Head of caudate nucleus (tissue), 42 donors: ENCODE results near the gene PCGF2.
"Not testable (repeated sequence)": the region's sequence is repeated elsewhere in the genome, so short reads cannot be mapped to it uniquely, and the experiment has no call there.

Experiments
- DNase-seq, 42 donors: peaks; one replicate each; pipeline versions ENCODE4 v3.0.0 to v3.0.0-alpha.2; 2020 to 2021; ENCODE audit warnings: mixed read lengths in 7 of 42
- intact Hi-C: fragments of 100-400 bp; cut with DNase I; formaldehyde crosslinking; loops from one replicate; pipeline ENCODE4 v1.15.0; 2022

PCGF2 gene

GRCh38 chr17:38748149-38748891, at the start of gene PCGF2:
Gene PCGF2, minus strand, starts transcription at chr17:38748336. Its CDS starts 7,934 bp downstream, at chr17:38740402.
- peak; percentile 68 to 96 (median 88) for DNase-seq
- intact Hi-C loops, result loop anchor here (5.0 kb wide), 1 partner anchor 49 kb away; the partner anchor contains the start of gene PIP4K2B

GRCh38 chr17:38797828-38798227, 49.7 kb upstream of the PCGF2 start:
- no peak for DNase-seq
- intact Hi-C loops, result loop anchor here (5.0 kb wide), 1 partner anchor 51 kb away; the partner anchor contains the start of gene PCGF2

DNA sequence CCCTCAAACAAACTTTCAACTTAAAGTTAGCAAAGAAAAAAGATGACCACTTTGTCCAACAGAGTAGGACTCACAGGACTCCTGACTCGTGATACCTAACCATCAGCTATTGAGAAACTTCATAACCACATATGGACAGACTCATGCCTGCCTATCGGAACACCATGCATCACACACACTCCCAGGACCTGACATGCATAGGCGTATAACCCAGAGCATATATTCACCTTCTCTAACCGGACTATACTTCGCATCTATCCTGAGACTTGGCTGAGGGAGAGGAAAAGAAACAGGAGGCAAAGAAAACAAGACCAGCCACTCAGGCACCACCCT, 49.0 kb upstream of the PCGF2 start:
- no peak for DNase-seq
- intact Hi-C loops, result loop anchor here (5.0 kb wide), 1 partner anchor 50 kb away; the partner anchor contains the start of gene PCGF2

GRCh38 chr17:38796451-38797157, 48.5 kb upstream of the PCGF2 start:
- no peak for DNase-seq

GRCh38 chr17:38794221-38794620, 46.1 kb upstream of the PCGF2 start:
- DNase-seq, result no peak
- intact Hi-C loops, result no loop called here

More at GRCh38 chr17:38796451-38797157, 48.5 kb upstream of the PCGF2 start:
- intact Hi-C loops, result loop anchor here (5.0 kb wide), 1 partner anchor 49 kb away; the partner anchor contains the start of gene PCGF2

DNA sequence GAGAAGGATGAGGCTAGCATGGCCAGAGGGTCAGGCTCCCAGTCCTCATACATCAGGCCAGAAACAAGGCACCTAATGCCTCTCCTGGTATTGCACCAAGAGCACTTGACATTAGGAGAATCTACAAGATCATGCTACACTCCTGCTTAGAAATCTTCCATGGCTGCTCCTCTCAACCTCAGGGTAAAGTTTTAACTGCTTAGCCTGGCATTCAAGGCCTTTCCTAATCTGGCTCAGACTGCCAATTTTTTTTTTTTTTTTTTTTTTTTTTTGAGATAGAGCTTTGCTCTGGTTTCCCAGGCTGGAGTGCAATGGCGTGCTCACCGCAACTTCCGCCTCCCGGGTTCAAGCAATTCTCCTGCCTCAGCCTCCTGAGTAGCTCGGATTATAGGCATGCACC, 43.0 kb upstream of the PCGF2 start:
- DNase-seq, result no peak
- intact Hi-C loops, result no loop called here

- DNase-seq, intact Hi-C loops: not testable (repeated sequence)
Observed at GRCh38 chr17:38790148-38790707, 42.1 kb upstream of the PCGF2 start.

GRCh38 chr17:38789185-38789584, 41.0 kb upstream of the PCGF2 start:
- intact Hi-C loops, result no loop called here

GRCh38 chr17:38787999-38788398, 39.9 kb upstream of the PCGF2 start:
- intact Hi-C loops, DNase-seq: not testable (repeated sequence)

More at GRCh38 chr17:38789185-38789584, 41.0 kb upstream of the PCGF2 start:
- no peak for DNase-seq

- no peak for DNase-seq
- intact Hi-C loops, result no loop called here
Observed at GRCh38 chr17:38786372-38786771, 38.2 kb upstream of the PCGF2 start.

GRCh38 chr17:38783227-38783626, 35.1 kb upstream of the PCGF2 start:
- intact Hi-C loops, result no loop called here

DNA sequence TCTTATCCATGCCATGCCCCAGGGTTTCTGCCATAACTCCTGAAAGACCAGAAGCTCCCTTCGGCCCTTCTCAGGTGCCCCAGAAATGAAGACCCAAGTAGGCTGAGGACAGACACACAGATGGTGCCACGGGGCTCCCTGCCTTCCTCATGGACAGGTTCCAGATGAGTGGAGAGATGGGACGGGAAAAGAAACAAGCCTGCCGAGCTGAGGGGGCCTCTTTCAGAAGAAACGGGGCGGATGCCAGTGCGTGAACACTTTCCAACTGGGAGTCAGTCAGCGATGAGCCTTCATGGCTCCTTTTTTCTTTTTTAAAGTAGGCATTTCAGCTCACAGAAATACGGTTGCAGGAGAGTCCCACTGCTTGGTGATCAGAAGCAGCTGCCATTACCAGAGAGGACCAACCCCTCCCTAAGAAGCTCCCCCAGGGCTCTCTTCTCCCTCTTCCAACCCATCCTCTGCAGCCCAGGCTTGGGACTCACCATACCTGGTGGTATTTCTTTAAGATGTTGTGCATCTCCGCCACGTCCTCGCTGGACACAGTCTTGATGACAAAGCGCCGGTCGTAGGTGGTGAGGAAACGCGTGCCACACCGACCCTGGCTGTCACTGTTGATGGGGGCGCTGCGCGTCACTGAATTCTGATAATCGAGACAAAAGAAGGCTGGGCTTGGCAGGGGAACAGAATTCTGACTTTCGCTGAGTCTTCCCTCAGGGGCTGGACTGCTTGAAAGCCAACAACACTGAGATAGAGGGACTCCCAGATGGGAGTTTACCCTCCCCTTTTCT, 32.0 kb upstream of the PCGF2 start:
- intact Hi-C loops, result no loop called here
- no peak for DNase-seq

More at GRCh38 chr17:38783227-38783626, 35.1 kb upstream of the PCGF2 start:
- DNase-seq, result no peak

DNA sequence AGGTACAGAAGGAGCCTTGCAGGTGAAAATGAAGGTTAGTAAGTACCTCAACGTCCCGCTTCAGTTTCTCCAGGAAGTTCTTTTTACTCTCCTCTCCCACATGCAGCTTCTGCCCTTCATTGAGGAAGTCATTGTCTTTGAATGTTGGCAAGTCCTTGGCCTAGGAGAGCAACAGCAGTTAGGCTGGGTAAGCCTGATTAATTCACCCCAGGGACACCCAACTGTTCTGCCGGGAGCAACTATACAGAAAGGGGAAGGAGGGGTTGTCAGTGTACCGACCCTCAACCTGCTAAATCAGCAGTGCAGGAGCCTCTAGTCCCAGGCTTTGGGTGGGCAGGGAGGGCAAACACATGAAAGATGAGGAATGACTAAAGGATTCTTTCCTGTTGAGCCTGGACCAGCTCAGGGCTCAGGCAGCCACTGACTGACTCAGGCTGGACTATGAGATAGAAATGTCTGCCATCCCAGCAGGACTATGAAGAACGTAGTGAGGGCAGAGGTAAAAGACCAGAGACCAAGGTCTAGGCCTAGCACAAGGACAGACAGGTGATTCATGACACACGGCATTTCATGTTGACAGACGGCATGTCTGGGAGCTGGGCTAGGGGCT, 29.6 kb upstream of the PCGF2 start:
- intact Hi-C loops, result no loop called here
- no peak for DNase-seq

DNA sequence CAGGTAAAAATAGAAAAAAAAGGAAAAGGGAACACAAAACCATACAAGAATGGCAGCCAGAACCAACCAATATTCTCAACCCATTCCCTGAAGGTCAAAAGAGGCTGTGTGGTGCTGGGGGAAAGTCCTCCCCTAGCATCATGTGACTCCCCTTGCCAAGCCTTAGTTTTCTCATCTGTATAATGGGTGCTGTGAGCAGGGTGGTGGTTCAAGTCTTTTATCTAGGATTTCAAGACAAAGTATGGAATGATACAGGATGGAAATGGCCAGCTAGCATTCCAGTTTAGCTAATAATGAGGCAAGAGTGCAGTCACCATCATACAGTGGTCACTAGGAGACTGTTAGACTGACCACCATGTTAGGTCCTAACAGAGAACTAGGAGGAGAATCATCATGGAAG, 25.1 kb upstream of the PCGF2 start:
- DNase-seq, result no peak
- intact Hi-C loops, result no loop called here

GRCh38 chr17:38768417-38768816, 20.3 kb upstream of the PCGF2 start:
- DNase-seq, result no peak
- intact Hi-C loops, result no loop called here

DNA sequence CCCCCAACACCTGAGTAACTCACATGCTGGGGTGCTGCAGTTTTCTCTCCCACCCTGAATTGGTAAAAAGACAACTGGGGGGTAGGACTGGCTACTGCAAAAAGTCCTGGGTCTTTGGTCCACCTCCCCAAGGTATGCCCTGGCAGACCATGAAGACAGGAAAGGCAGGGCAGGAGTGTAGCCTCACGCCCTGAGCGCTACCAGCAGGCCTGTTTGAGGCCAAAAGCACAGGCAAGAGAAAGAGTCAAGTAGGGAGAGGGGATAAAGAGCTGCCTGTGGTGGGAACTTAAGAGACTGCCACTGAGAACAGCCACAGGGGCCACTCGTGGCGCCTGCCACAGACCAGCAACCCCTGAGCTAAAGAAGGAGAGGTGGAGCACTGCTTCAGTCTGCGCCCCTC, 18.2 kb upstream of the PCGF2 start:
- no peak for DNase-seq
- intact Hi-C loops, result no loop called here

GRCh38 chr17:38762231-38762630, 14.1 kb upstream of the PCGF2 start:
- intact Hi-C loops, result no loop called here
- DNase-seq, result no peak

DNA sequence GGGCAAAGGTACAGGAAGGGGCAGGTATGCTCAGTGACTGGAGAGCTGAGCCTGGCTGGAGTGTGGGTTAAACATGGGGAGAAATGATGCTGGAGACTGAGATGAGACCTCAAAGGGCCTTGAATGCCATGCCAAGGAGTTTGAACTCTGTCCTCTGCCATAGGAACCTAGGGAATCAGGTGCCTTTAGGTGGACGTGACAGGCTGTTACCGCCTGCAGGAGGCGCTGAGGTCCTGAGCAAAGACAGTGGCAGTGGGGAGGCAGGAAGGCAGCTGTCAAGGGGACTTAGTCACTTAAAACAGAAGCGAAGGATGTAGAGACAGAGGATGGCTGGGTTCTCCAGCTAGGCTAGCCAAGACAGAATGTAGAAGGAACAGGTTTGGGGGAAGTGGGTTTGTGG, 13.5 kb upstream of the PCGF2 start:
- no peak for DNase-seq
- intact Hi-C loops, result no loop called here

DNA sequence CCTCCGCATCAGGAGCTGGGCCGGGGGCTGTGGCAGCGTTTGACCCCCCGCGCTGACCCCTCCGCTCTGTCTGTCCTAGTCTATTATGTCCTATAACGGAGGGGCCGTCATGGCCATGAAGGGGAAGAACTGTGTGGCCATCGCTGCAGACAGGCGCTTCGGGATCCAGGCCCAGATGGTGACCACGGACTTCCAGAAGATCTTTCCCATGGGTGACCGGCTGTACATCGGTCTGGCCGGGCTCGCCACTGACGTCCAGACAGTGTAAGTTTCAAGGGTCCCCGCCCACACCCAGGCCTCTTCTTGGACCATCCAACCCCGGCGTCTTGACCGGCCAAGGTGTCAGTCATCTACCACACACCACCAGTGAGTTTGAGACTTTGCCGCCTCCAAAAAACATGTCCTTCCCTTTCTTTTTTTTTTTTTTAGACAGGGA, 5.0 kb upstream of the PCGF2 start:
- no peak for DNase-seq
- intact Hi-C loops, result no loop called here
